ENCODE measurements around the gene HMCN2.

- TF ChIP-seq CTCF (IDR thresholded peaks at IDR 0.05) (no peak), POLR2A (IDR thresholded peaks at IDR 0.05) (no peak), POLR2AphosphoS5 (IDR thresholded peaks at IDR 0.05) (no peak)
These were observed 83.8 kb downstream of the HMCN2 start for GRCh38 chr9:130349398-130349797.

All from prostate gland (tissue), 2 donors.